Skeletal muscle tissue (tissue), 4 donors: ENCODE measurements around the gene DISP2. TPM values are rescaled to one million over a fixed set of nuclear protein-coding genes. Genes with fewer than 3 reads are reported as not detected.

Experiments used
- H3K27ac ChIP-seq: one replicate; pipeline ENCODE4 v1.7.0; 2013; ENCODE audit warnings: mild to moderate bottlenecking, low read depth, low read length, inconsistent platforms
- H3K27me3 ChIP-seq, 3 donors: one replicate each; pipeline ENCODE4 v1.7.0; 2013; ENCODE audit warnings: low read length in 3 of 3; ENCODE audit not compliant: control insufficient read depth in 3 of 3, insufficient read depth in 3 of 3
- H3K36me3 ChIP-seq, 3 donors: one replicate each; pipeline ENCODE4 v1.7.0; 2013; ENCODE audit warnings: low read length in 3 of 3; ENCODE audit not compliant: control insufficient read depth in 3 of 3, insufficient read depth in 3 of 3
- H3K4me1 ChIP-seq, 3 donors: one replicate each; pipeline ENCODE4 v1.7.0; 2013; ENCODE audit warnings: low read length in 3 of 3, mild to moderate bottlenecking in 3 of 3; ENCODE audit not compliant: control insufficient read depth in 3 of 3, insufficient read depth in 3 of 3
- H3K4me3 ChIP-seq, 3 donors: one replicate each; pipeline ENCODE4 v1.7.0; 2013; ENCODE audit warnings: low read length in 3 of 3
- H3K9ac ChIP-seq, 3 donors: one replicate each; pipeline ENCODE4 v1.7.0; 2013; ENCODE audit warnings: low read length in 3 of 3, mild to moderate bottlenecking in 3 of 3, moderate library complexity in 2 of 3, low read depth in 1 of 3
- H3K9me3 ChIP-seq, 3 donors: one replicate each; pipeline ENCODE4 v1.7.0; 2013; ENCODE audit warnings: low read length in 3 of 3; ENCODE audit not compliant: control insufficient read depth in 3 of 3
- total RNA-seq: library from RNA; depleted of rRNA; stranded (reverse); fragments of >200 nt; gene quantifications from one replicate; pipeline ENCODE4 v1.2.3, GENCODE V29; 2014
- donor health status: Osteomylitis.

DISP2 gene, protein sequence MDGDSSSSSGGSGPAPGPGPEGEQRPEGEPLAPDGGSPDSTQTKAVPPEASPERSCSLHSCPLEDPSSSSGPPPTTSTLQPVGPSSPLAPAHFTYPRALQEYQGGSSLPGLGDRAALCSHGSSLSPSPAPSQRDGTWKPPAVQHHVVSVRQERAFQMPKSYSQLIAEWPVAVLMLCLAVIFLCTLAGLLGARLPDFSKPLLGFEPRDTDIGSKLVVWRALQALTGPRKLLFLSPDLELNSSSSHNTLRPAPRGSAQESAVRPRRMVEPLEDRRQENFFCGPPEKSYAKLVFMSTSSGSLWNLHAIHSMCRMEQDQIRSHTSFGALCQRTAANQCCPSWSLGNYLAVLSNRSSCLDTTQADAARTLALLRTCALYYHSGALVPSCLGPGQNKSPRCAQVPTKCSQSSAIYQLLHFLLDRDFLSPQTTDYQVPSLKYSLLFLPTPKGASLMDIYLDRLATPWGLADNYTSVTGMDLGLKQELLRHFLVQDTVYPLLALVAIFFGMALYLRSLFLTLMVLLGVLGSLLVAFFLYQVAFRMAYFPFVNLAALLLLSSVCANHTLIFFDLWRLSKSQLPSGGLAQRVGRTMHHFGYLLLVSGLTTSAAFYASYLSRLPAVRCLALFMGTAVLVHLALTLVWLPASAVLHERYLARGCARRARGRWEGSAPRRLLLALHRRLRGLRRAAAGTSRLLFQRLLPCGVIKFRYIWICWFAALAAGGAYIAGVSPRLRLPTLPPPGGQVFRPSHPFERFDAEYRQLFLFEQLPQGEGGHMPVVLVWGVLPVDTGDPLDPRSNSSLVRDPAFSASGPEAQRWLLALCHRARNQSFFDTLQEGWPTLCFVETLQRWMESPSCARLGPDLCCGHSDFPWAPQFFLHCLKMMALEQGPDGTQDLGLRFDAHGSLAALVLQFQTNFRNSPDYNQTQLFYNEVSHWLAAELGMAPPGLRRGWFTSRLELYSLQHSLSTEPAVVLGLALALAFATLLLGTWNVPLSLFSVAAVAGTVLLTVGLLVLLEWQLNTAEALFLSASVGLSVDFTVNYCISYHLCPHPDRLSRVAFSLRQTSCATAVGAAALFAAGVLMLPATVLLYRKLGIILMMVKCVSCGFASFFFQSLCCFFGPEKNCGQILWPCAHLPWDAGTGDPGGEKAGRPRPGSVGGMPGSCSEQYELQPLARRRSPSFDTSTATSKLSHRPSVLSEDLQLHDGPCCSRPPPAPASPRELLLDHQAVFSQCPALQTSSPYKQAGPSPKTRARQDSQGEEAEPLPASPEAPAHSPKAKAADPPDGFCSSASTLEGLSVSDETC (N-terminal part only)
- total RNA-seq, result under 0.01 TPM

DNA sequence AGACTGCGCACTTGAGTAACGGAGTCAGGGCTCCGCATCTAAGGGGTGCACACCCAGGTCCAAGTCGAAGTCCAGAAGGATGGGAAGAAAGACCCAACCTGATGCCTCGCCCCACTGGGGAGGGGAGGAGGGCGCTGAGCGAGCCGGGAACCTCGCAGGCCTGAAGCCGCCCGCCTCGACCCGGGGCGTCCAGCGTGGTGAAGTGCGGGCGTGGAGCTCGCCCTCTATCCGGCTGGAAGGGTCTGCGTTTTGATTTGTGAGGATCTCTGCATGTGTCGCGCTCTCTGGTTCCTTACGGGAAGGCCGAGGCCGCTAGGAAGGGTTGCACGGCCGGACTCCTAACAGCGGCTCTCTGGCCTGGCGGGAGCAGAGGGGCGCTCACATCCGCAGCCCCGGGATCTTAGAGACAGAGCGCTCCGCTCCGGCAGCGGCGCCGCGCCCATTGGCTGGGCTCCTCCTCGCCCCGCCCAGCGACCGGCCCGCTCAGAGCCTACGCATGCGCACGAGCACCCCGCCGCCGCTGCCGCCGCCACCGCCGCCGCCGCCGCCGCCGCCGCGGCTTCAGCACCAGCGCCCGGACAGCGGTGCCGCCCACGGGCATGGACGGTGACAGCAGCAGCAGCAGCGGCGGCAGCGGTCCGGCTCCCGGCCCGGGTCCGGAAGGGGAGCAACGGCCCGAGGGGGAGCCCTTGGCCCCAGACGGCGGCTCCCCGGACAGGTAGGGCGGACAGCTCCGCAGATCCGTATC lies at the start of gene DISP2:
Gene DISP2 (plus strand): TSS at position 497 of the 748 bp plus-strand sequence. CDS start 103 bp downstream, at position 600.
- Histone ChIP-seq H3K4me3 (peak within 1 kb of the TSS; percentile 63 to 76 (median 73)), H3K27me3 (no peaks in the 10 kb centered on the region), H3K9ac (peak within 1 kb of the TSS in 2 of 3 donors; percentile 38 to 62), H3K9me3 (no peaks in the 10 kb centered on the region), H3K27ac (no peak within 1 kb of the TSS), H3K36me3 (no peaks in the 10 kb centered on the region), H3K4me1 (peaks cover 29 to 35% (median 32%) of the 10 kb centered on the region in 3 donors)

DNA sequence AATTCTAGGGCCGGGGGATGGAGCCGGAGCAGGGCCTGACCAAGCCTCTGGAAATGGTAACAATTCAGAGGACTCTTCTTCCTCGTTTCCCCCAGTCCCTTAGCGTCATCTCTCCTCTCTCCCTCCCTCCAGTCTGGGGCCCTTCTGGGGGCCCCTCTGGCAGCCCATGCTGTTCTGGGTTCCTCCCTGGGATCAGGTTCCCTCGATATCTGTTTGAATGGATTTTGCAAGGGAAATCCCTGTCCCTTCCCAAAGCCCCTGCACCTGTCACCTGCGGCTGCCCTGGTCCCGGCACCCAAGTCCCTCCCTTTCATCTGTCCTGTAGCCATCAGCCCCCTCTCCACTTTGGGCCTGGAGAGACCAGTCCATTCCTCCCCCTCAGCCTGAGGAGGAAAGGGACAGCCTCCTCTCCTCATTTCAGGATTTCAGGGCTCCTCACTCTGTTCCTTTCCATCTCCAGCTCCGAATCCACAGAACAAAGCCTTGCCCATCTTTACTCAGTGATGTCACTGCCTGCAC lies 48.6 kb upstream of the DISP2 start:
- H3K4me1 ChIP-seq, result peaks cover 5 to 14% (median 7%) of the 10 kb centered on the region in 3 donors
- no peaks in the 10 kb centered on the region for H3K36me3 ChIP-seq
- H3K9me3 ChIP-seq, result no peaks in the 10 kb centered on the region
- no peak overlapping the region for H3K4me3 ChIP-seq
- no peak overlapping the region for H3K27ac ChIP-seq
- H3K27me3 ChIP-seq, result peaks cover 0 to 14% (median 7%) of the 10 kb centered on the region in 3 donors
- no peak overlapping the region for H3K9ac ChIP-seq

DNA sequence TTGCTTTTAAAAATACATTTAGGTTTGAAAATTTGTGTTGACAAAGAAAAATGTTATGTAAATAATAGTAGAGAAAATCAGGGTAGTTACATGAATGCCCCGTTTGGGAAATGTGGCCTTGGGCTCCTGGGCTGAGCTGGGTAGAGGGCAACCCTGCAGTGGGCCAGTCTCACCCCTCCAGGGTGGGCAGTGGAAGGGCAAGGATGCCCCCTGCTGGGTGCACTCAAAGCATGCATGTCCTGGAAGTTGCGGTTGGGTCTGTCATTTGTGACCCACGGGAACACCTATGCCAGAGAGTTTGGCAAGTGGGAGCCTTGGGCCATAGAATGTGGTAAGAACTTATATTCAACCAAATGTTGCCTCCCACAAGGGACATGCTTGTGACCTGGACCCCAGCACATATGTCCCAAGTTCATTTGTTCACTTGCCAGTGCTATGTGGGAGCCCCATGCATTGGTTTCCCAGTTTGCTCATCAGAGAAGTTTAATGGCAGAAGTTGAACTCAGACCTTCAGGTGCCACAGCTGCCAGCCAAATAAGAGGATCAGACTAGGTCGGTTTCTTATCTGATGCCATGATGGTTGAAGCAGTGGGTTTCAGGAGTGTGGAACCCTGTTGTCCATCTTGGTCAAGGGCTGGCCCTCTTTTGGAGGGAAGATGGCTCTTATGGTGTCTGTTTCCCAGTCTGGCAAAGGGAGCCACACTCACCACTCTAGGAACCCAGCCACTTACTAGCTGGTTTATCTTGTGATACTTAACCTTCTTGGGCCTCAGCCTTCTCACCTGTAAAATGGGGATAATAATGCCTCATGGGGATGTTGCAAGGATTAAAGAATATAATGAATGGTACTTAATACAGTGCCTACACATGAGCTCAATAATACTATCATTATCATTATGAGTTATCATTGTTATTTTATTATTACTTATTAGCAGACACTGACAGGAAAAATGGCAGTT lies 47.7 kb upstream of the DISP2 start:
- no peak overlapping the region for H3K9ac ChIP-seq
- no peaks in the 10 kb centered on the region for H3K9me3 ChIP-seq
- no peaks in the 10 kb centered on the region for H3K36me3 ChIP-seq
- no peak overlapping the region for H3K27ac ChIP-seq
- peaks cover 0 to 14% (median 7%) of the 10 kb centered on the region in 3 donors for H3K27me3 ChIP-seq
- H3K4me3 ChIP-seq, result no peak overlapping the region
- peaks cover 5 to 14% (median 12%) of the 10 kb centered on the region in 3 donors for H3K4me1 ChIP-seq

DNA sequence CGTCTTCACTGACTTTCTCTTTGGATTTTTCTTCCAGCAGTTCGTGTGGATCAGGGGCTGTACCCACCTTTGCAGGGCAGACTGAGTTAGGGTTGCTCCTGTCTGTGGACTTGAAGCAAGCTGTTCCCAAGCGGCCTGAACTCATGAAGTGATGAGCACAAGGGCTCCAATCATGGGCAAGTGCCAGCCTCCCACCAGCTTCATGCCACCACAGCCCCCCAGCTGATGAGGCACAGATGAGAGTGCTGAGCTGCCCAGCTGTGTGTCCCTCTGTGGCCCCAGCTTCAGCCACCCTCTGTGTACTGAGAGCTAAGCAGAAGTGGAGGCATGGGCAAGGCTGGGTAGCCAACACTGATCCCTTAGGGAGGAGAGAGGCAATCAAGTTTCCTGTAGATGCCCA lies 47.0 kb upstream of the DISP2 start:
- Histone ChIP-seq H3K36me3 (no peaks in the 10 kb centered on the region), H3K27me3 (peaks cover 0 to 14% (median 7%) of the 10 kb centered on the region in 3 donors)

DNA sequence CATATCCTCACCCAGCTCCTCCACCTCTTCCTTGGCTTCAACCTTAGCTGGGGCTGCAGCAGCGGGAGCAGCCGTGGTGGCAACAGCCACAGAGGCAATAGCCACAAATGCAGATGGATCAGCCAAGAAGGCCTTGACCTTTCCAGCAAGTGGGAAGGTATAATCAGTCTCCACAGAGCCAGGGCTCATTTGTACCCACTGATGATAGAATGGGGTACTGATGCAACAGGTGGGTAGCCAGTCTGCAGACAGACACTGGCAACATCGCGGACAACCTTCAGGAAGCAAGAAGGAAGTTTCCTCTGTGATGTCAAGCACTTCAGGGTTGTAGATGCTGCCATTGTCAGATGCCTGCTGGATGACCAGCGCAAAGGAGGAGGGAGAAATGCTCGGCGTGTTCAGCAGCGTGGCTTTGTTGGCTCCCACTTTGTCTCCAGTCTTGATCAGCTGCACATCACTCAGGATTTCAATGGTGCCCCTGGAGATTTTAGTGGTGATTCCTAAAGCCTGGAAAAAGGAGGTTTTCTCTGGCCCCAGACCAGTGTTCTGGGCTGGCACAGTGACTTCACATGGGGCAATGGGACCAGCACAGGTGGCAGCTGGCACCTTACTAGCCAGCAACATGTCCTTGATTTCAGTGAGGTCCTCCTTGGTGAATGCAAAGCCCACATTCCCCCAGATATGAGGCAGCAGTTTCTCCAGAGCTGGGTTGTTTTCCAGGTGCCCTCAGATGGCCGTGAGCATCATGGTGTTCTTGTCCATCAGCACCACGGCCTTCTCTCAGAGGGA lies 45.5 kb upstream of the DISP2 start:
- Histone ChIP-seq H3K9ac (no peak overlapping the region), H3K4me1 (peaks cover 5 to 12% (median 11%) of the 10 kb centered on the region in 3 donors), H3K27me3 (peaks cover 0 to 14% (median 7%) of the 10 kb centered on the region in 3 donors), H3K27ac (no peak overlapping the region), H3K9me3 (no peaks in the 10 kb centered on the region), H3K4me3 (no peak overlapping the region), H3K36me3 (no peaks in the 10 kb centered on the region)

More for the DNA sequence above, 47.0 kb upstream of the DISP2 start:
- H3K9ac ChIP-seq, result no peak overlapping the region
- peaks cover 5 to 14% (median 12%) of the 10 kb centered on the region in 3 donors for H3K4me1 ChIP-seq
- no peaks in the 10 kb centered on the region for H3K9me3 ChIP-seq
- no peak overlapping the region for H3K27ac ChIP-seq
- H3K4me3 ChIP-seq, result no peak overlapping the region

DNA sequence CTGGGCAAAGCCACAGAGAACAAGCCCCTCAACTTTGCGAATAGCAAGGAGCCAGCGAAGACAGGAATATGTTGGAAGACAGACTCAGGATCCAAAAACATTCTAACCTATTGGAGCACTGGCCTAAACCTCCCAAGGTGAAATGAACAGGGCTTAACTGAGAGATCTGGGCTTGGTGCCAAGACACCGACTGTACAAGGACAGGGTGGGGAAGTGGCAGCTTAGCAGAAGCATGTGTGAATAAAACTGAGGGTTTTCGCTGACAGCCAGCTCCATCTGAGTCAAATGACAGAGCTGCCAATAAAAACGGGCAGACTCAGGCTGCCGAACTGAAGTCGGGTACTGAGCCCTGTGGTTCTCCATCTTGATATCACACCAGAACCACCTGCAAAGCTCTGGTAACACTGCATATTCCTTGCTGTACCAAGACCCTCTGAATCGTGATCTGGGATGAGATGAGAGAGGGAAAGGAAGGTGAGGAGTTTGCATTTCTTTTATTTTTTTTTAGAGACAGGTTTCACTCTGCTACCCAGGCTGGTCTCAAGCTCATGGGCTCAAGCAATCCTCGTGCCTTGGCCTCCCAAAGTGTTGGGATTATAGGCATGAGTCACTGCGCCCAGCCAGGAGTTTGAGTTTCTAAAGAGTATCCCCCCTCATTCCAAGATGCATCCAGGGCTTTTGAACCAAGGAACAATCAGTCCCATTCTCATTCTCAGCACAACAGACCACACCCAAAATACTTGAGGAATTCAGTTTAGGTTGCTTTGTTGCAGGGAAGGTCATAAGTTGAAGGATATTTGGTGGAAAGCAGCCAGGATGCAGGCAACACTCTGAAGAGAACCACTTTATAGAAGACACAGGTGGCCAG lies 44.3 kb upstream of the DISP2 start:
- Histone ChIP-seq H3K4me1 (peaks cover 5 to 12% (median 10%) of the 10 kb centered on the region in 3 donors), H3K27me3 (peaks cover 0 to 12% (median 7%) of the 10 kb centered on the region in 3 donors), H3K27ac (no peak overlapping the region), H3K36me3 (no peaks in the 10 kb centered on the region), H3K4me3 (no peak overlapping the region), H3K9me3 (no peaks in the 10 kb centered on the region), H3K9ac (no peak overlapping the region)

DNA sequence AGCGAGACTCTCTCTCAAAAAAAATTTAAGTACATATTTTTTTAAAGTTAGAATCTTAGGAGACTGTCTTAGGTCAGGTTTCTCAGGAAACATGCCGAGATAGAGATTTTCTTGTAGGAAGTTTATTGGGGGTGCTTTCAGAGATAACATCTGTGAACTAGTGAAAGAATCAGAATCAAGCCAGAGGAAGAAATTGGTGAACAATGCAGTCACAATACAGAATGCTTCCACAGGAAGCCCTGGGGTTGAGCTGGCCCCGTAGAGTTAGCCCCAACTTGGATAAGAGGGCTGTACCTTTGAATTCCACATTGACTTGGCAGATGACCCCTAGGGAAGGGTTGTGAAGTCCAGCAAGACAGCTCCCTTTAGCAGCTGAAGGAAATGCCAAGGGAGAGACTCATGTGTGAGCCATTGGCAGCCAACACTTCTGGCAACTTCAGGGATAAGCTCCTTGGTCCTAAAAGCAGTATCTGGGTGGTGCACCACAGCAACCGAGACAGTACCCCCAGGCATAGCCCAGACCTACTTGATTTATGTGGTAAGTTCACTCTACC lies 43.2 kb upstream of the DISP2 start:
- Histone ChIP-seq H3K4me3 (no peak overlapping the region), H3K27me3 (peaks cover 0 to 10% (median 7%) of the 10 kb centered on the region in 3 donors), H3K36me3 (no peaks in the 10 kb centered on the region), H3K27ac (no peak overlapping the region), H3K9ac (no peak overlapping the region), H3K9me3 (no peaks in the 10 kb centered on the region), H3K4me1 (peaks cover 5 to 12% (median 10%) of the 10 kb centered on the region in 3 donors)
